Neural progenitor cell (in vitro differentiated cells): ENCODE results near the gene NSUN7. TPM values are rescaled to one million over a fixed set of nuclear protein-coding genes. Genes with fewer than 3 reads are reported as not detected.
"Not testable (repeated sequence)": the region's sequence is repeated elsewhere in the genome, so short reads cannot be mapped to it uniquely, and the experiment has no call there.

Source experiments
- DNase-seq: peaks from one replicate; pipeline ENCODE4 v3.0.0-alpha.2; 2016; ENCODE audit warnings: low spot score
- H2AFZ ChIP-seq: fragments of 200-600 bp; sonication (generic); replicated peaks from 2 replicates; pipeline ENCODE4 v1.6.1; 2016; ENCODE audit warnings: antibody characterized with exemption
- H3F3A ChIP-seq: fragments of 200-600 bp; sonication (generic); 2 replicates; pipeline ENCODE4 v1.6.1; 2016; ENCODE audit warnings: antibody characterized with exemption, low read depth
- H3K27ac ChIP-seq: fragments of 200-600 bp; sonication (generic); 2 replicates; pipeline ENCODE4 v1.5.1; 2016; ENCODE audit warnings: mild to moderate bottlenecking
- H3K27me3 ChIP-seq: fragments of 200-600 bp; sonication (generic); 2 replicates; pipeline ENCODE4 v1.6.1; 2016; ENCODE audit warnings: mild to moderate bottlenecking, moderate library complexity
- H3K36me3 ChIP-seq: fragments of 200-600 bp; sonication (generic); 2 replicates; pipeline ENCODE4 v1.5.1; 2016
- H3K4me1 ChIP-seq: fragments of 200-600 bp; sonication (generic); 2 replicates; pipeline ENCODE4 v1.6.1; 2016; ENCODE audit warnings: mixed run types
- H3K4me2 ChIP-seq: fragments of 200-600 bp; sonication (generic); 2 replicates; pipeline ENCODE4 v1.6.1; 2016
- H3K4me3 ChIP-seq: fragments of 200-600 bp; sonication (generic); 2 replicates; pipeline ENCODE4 v1.5.1; 2016
- H3K79me2 ChIP-seq: fragments of 200-600 bp; sonication (generic); 2 replicates; pipeline ENCODE4 v1.6.1; 2016; ENCODE audit warnings: low read depth
- H3K9ac ChIP-seq: fragments of 200-600 bp; sonication (generic); 2 replicates; pipeline ENCODE4 v1.6.1; 2016
- H3K9me3 ChIP-seq: fragments of 200-600 bp; sonication (generic); 2 replicates; pipeline ENCODE4 v1.5.1; 2016; ENCODE audit warnings: low read depth
- H4K20me1 ChIP-seq: fragments of 200-600 bp; sonication (generic); 2 replicates; pipeline ENCODE4 v1.6.1; 2016; ENCODE audit warnings: low read depth
- H3K27ac Mint-ChIP-seq: 3 replicates; pipeline ENCODE4 v1.8.0; 2021; ENCODE audit warnings: mixed read lengths
- H3K27me3 Mint-ChIP-seq: 2 replicates; pipeline ENCODE4 v1.8.0; 2022; ENCODE audit warnings: low read depth, mild to moderate bottlenecking, inconsistent platforms, moderate library complexity, mixed read lengths; ENCODE audit not compliant: insufficient read depth
- H3K36me3 Mint-ChIP-seq: 3 replicates; pipeline ENCODE4 v1.8.0; 2021; ENCODE audit warnings: mixed read lengths
- H3K4me1 Mint-ChIP-seq: 3 replicates; pipeline ENCODE4 v1.8.0; 2021; ENCODE audit warnings: mixed read lengths
- H3K4me3 Mint-ChIP-seq: 3 replicates; pipeline ENCODE4 v1.8.0; 2021; ENCODE audit warnings: mild to moderate bottlenecking, moderate library complexity, mixed read lengths
- H3K9me3 Mint-ChIP-seq: 3 replicates; pipeline ENCODE4 v1.8.0; 2020; ENCODE audit warnings: mixed read lengths
- EZH2 ChIP-seq: fragments of 200-600 bp; sonication (generic); IDR thresholded peaks from 2 replicates; pipeline ENCODE4 v1.6.1; 2017; ENCODE audit warnings: antibody characterized with exemption, mild to moderate bottlenecking, moderate library complexity
- EZH2phosphoT487 ChIP-seq: fragments of 200-600 bp; sonication (generic); IDR thresholded peaks from 2 replicates; pipeline ENCODE4 v1.6.1; 2017; ENCODE audit warnings: antibody characterized with exemption
- total RNA-seq: library from RNA; depleted of rRNA; stranded (reverse); fragments of >200 nt; gene quantifications from 2 replicates; pipeline ENCODE4 v1.2.3, GENCODE V29; 2015; ENCODE audit warnings: low replicate concordance
- TF ChIP-seq, protein P1 (sequence below): fragments of 200-600 bp; sonication (generic); IDR thresholded peaks from 2 replicates; pipeline ENCODE4 v1.5.1; 2017; ENCODE audit warnings: antibody characterized with exemption, mild to moderate bottlenecking

NSUN7 gene
- total RNA-seq, 1 donor from 2014 or later = 37.4 TPM

DNA sequence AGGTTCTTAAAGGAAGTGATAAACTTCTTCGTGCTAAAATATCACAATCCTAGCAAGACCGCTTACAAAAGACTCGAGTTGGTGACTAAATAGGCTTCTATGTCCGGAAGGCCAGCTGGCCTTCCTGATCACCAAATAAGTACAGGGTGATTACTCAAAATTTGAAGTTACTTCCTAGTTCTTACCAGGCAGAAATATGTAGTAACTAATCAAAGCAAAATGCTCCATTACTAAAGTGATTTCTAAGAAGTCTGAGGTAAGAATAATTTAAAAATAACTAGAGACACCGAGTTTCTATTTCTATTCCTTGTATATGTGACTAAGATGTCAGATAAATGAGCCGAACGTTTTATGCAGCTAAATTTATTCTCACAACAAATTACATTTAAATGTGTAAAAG, 62.2 kb downstream of the NSUN7 start:
- Histone ChIP-seq H3K4me3 (no peak overlapping the region), H3K27me3 (no peaks in the 10 kb centered on the region), H3F3A (peaks cover 7% of the 10 kb centered on the region), H3K9me3 (no peaks in the 10 kb centered on the region), H3K36me3 (no peaks in the 10 kb centered on the region), H2AFZ (no peak overlapping the region), H3K27ac (no peak overlapping the region), H3K4me2 (no peak overlapping the region), H4K20me1 (no peaks in the 10 kb centered on the region), H3K9ac (no peak overlapping the region), H3K4me1 (no peaks in the 10 kb centered on the region), H3K79me2 (no peaks in the 10 kb centered on the region)
- TF ChIP-seq EZH2phosphoT487 (no peak), EZH2 (no peak)
- TF ChIP-seq, protein P1, sequence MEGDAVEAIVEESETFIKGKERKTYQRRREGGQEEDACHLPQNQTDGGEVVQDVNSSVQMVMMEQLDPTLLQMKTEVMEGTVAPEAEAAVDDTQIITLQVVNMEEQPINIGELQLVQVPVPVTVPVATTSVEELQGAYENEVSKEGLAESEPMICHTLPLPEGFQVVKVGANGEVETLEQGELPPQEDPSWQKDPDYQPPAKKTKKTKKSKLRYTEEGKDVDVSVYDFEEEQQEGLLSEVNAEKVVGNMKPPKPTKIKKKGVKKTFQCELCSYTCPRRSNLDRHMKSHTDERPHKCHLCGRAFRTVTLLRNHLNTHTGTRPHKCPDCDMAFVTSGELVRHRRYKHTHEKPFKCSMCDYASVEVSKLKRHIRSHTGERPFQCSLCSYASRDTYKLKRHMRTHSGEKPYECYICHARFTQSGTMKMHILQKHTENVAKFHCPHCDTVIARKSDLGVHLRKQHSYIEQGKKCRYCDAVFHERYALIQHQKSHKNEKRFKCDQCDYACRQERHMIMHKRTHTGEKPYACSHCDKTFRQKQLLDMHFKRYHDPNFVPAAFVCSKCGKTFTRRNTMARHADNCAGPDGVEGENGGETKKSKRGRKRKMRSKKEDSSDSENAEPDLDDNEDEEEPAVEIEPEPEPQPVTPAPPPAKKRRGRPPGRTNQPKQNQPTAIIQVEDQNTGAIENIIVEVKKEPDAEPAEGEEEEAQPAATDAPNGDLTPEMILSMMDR = no peak
- DNase-seq = no peak
- Mint-ChIP-seq H3K27me3 (no peaks in the 10 kb centered on the region), H3K4me1 (no peaks in the 10 kb centered on the region), H3K27ac (peak overlapping the region; percentile 60), H3K36me3 (peaks cover 13% of the 10 kb centered on the region), H3K4me3 (no peak overlapping the region), H3K9me3 (no peaks in the 10 kb centered on the region)

DNA sequence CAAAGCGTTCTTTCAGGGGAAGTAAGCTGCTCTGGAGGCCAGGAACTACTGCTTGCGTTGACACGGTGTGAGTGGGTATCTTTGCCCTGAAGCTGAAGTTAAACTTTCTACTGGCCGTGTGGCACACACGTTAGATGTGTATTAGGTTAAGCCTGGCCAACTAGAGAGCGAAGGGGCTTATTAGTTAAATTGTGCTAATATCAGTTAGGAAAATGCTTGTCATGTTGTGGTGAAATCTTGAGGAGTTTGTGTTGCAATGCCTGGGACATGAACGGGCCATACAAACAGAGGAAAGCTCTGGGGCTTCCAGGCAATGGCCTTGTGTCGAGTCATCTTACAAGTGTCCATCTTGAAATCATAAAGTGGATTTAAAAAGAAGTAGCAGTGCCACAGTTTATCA, 62.6 kb downstream of the NSUN7 start:
- H3K36me3 ChIP-seq = no peaks in the 10 kb centered on the region
- H3K4me3 Mint-ChIP-seq = no peak overlapping the region
- no peak for DNase-seq
- no peaks in the 10 kb centered on the region for H3K9me3 ChIP-seq
- peaks cover 13% of the 10 kb centered on the region for H3K36me3 Mint-ChIP-seq
- TF ChIP-seq, protein P1 = no peak
- TF ChIP-seq EZH2 = no peak
- H3K4me1 Mint-ChIP-seq = no peaks in the 10 kb centered on the region
- no peak overlapping the region for H3K27ac ChIP-seq
- H3K79me2 ChIP-seq = no peaks in the 10 kb centered on the region
- H3F3A ChIP-seq = peaks cover 7% of the 10 kb centered on the region
- H3K4me2 ChIP-seq = no peak overlapping the region
- no peak overlapping the region for H2AFZ ChIP-seq
- no peaks in the 10 kb centered on the region for H4K20me1 ChIP-seq
- H3K4me3 ChIP-seq = no peak overlapping the region
- H3K27me3 Mint-ChIP-seq = no peaks in the 10 kb centered on the region
- no peak overlapping the region for H3K9ac ChIP-seq
- H3K9me3 Mint-ChIP-seq = no peaks in the 10 kb centered on the region
- H3K27me3 ChIP-seq = no peaks in the 10 kb centered on the region
- peak overlapping the region; percentile 60 for H3K27ac Mint-ChIP-seq
- no peaks in the 10 kb centered on the region for H3K4me1 ChIP-seq

DNA sequence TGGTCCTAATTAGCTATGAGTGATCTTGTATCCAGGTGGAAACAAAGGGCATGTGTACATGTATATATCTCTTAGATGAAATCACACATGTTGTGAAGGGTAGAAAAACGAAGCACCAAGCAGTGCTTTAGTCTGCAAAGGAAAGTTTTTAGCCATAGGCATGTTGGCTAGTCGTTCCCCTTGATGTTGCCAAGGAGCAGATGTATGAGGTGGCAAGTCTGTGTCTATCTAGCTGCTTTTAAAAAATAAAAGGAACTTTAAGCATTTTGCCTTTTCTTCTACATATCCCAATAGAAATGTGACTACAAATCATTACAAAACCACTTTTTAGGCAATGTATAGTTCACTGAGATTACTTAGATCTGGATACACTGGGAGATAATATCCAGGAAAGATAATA, 63.1 kb downstream of the NSUN7 start:
- no peaks in the 10 kb centered on the region for H3K27me3 Mint-ChIP-seq
- DNase-seq = no peak
- Histone ChIP-seq H3K4me3 (no peak overlapping the region), H3K36me3 (no peaks in the 10 kb centered on the region), H3K9ac (no peak overlapping the region), H3K4me1 (no peaks in the 10 kb centered on the region), H3F3A (peaks cover 7% of the 10 kb centered on the region), H3K9me3 (no peaks in the 10 kb centered on the region), H2AFZ (no peak overlapping the region), H3K4me2 (no peak overlapping the region), H3K27me3 (no peaks in the 10 kb centered on the region), H3K79me2 (no peaks in the 10 kb centered on the region), H3K27ac (no peak overlapping the region), H4K20me1 (no peaks in the 10 kb centered on the region)
- H3K4me3 Mint-ChIP-seq = no peak overlapping the region
- no peaks in the 10 kb centered on the region for H3K9me3 Mint-ChIP-seq
- peaks cover 13% of the 10 kb centered on the region for H3K36me3 Mint-ChIP-seq
- no peaks in the 10 kb centered on the region for H3K4me1 Mint-ChIP-seq
- TF ChIP-seq EZH2phosphoT487 = no peak
- TF ChIP-seq EZH2 = no peak
- TF ChIP-seq, protein P1 = no peak
- H3K27ac Mint-ChIP-seq = peak overlapping the region; percentile 60

DNA sequence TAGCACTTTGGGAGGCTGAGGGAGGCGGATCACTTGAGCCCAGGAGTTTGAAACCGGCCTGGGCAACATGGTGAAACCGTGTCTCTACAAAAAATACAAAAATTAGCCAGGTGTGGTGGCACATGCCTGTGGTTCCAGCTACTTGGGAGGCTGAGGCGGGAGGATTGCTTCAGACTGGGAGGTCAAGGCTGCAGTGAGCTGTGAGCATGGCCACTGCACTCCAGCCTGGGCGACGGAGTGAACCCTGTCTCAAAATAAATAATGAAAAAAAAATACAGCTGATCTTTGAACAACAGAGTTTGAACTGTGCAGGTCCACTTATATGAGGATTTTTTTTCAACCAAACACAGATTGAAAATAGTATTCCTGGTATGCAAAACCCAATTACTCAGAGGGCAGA, 67.4 kb downstream of the NSUN7 start:
- H3K9me3 ChIP-seq, H3K27me3 Mint-ChIP-seq, H3K9ac ChIP-seq, H3K4me3 ChIP-seq, H3F3A ChIP-seq, H3K79me2 ChIP-seq, H3K4me3 Mint-ChIP-seq, H3K27ac Mint-ChIP-seq, H3K27me3 ChIP-seq, H2AFZ ChIP-seq, H3K27ac ChIP-seq, H3K36me3 ChIP-seq, H3K4me1 ChIP-seq, H3K4me1 Mint-ChIP-seq, H3K4me2 ChIP-seq, H3K9me3 Mint-ChIP-seq, H4K20me1 ChIP-seq, DNase-seq: not testable (repeated sequence)
- peaks cover 25% of the 10 kb centered on the region for H3K36me3 Mint-ChIP-seq
